Osteoblast (primary cell): Measurements from ENCODE around the gene FBXO31. TPM values are rescaled to one million over a fixed set of nuclear protein-coding genes. Genes with fewer than 3 reads are reported as not detected.

Source experiments
- DNase-seq: peaks from one replicate; pipeline ENCODE4 v3.0.0; 2011; ENCODE audit warnings: low spot score, mixed read lengths; ENCODE audit not compliant: insufficient read length; ENCODE audit errors: missing footprints
- H2AFZ ChIP-seq: 2 replicates; pipeline ENCODE4 v1.6.0; 2011; ENCODE audit warnings: mild to moderate bottlenecking, low read length
- H3K27ac ChIP-seq: 2 replicates; pipeline ENCODE4 v1.5.1; 2011; ENCODE audit warnings: mild to moderate bottlenecking, low read depth, low read length, moderate library complexity
- H3K27me3 ChIP-seq: 2 replicates; pipeline ENCODE4 v1.6.0; 2012; ENCODE audit warnings: mild to moderate bottlenecking, control low read depth, inconsistent platforms, low read length, moderate library complexity; ENCODE audit not compliant: insufficient read depth
- H3K36me3 ChIP-seq: 2 replicates; pipeline ENCODE4 v1.5.1; 2011; ENCODE audit warnings: mild to moderate bottlenecking, low read length, control low read depth, moderate library complexity; ENCODE audit not compliant: insufficient read depth
- H3K4me1 ChIP-seq: 2 replicates; pipeline ENCODE4 v1.5.1; 2011; ENCODE audit warnings: mild to moderate bottlenecking, low read length, control low read depth, moderate library complexity; ENCODE audit not compliant: insufficient read depth
- H3K4me2 ChIP-seq: 2 replicates; pipeline ENCODE4 v1.6.0; 2011; ENCODE audit warnings: mild to moderate bottlenecking, low read length; ENCODE audit not compliant: insufficient read depth
- H3K4me3 ChIP-seq: fragments of 200-600 bp; sonication (generic); 3 replicates; pipeline ENCODE4 v1.5.1; 2012; ENCODE audit warnings: mild to moderate bottlenecking, low read length, inconsistent platforms; ENCODE audit not compliant: insufficient read depth
- H3K79me2 ChIP-seq: 2 replicates; pipeline ENCODE4 v1.6.0; 2012; ENCODE audit warnings: mild to moderate bottlenecking, low read length, control low read depth, inconsistent platforms; ENCODE audit not compliant: insufficient read depth
- H3K9me3 ChIP-seq: 2 replicates; pipeline ENCODE4 v1.5.1; 2011; ENCODE audit warnings: low read depth, low read length, control low read depth
- H4K20me1 ChIP-seq: 2 replicates; pipeline ENCODE4 v1.6.0; 2012; ENCODE audit warnings: mild to moderate bottlenecking, low read length, control low read depth; ENCODE audit not compliant: insufficient read depth
- CTCF ChIP-seq: IDR thresholded peaks from 2 replicates; pipeline ENCODE4 v1.5.1; 2011; ENCODE audit warnings: mild to moderate bottlenecking, low read depth, low read length, moderate library complexity; ENCODE audit errors: extremely low read depth
- total RNA-seq: library from RNA; depleted of rRNA; stranded (reverse); fragments of >200 nt; gene quantifications from 2 replicates; pipeline ENCODE4 v1.2.3, GENCODE V29; 2012

Gene FBXO31
- total RNA-seq, 1 donor: 33.3 TPM

GRCh38 chr16:87320510-87321227, 62.9 kb downstream of the FBXO31 start:
- Histone ChIP-seq H3K9me3 (no peaks in the 10 kb centered on the region), H3K36me3 (no peaks in the 10 kb centered on the region), H2AFZ (no peak overlapping the region), H3K27me3 (no peaks in the 10 kb centered on the region), H3K4me2 (no peak overlapping the region), H3K79me2 (peaks cover 18% of the 10 kb centered on the region), H4K20me1 (peaks cover 6% of the 10 kb centered on the region), H3K4me3 (no peak overlapping the region), H3K27ac (no peak overlapping the region), H3K4me1 (peaks cover 9% of the 10 kb centered on the region)
- TF ChIP-seq CTCF: no peak
- peak; percentile 65 for DNase-seq

- H3K27me3 ChIP-seq: no peaks in the 10 kb centered on the region
- no peak overlapping the region for H3K27ac ChIP-seq
- no peak overlapping the region for H3K4me2 ChIP-seq
- no peaks in the 10 kb centered on the region for H3K9me3 ChIP-seq
- H3K4me1 ChIP-seq: peaks cover 9% of the 10 kb centered on the region
- DNase-seq: peak; percentile 46
- no peak for TF ChIP-seq CTCF
- no peak overlapping the region for H2AFZ ChIP-seq
- no peak overlapping the region for H3K4me3 ChIP-seq
- peaks cover 4% of the 10 kb centered on the region for H4K20me1 ChIP-seq
- H3K36me3 ChIP-seq: no peaks in the 10 kb centered on the region
- peaks cover 18% of the 10 kb centered on the region for H3K79me2 ChIP-seq
Observed at GRCh38 chr16:87319997-87320491, 63.5 kb downstream of the FBXO31 start.

GRCh38 chr16:87319011-87319410, 64.6 kb downstream of the FBXO31 start:
- Histone ChIP-seq H4K20me1 (no peaks in the 10 kb centered on the region), H3K79me2 (peaks cover 18% of the 10 kb centered on the region), H2AFZ (no peak overlapping the region), H3K36me3 (no peaks in the 10 kb centered on the region), H3K4me3 (no peak overlapping the region), H3K4me1 (peaks cover 9% of the 10 kb centered on the region), H3K27ac (peak overlapping the region; percentile 96), H3K9me3 (no peaks in the 10 kb centered on the region), H3K4me2 (no peak overlapping the region), H3K27me3 (no peaks in the 10 kb centered on the region)
- DNase-seq: peak; percentile 9
- TF ChIP-seq CTCF: no peak

- peak overlapping the region; percentile 92 for H2AFZ ChIP-seq
- no peaks in the 10 kb centered on the region for H3K36me3 ChIP-seq
- peak overlapping the region; percentile 93 for H3K4me2 ChIP-seq
- DNase-seq: peak; percentile 96
- H3K27ac ChIP-seq: peak overlapping the region; percentile 96
- H3K4me1 ChIP-seq: peaks cover 9% of the 10 kb centered on the region
- no peaks in the 10 kb centered on the region for H4K20me1 ChIP-seq
- no peak for TF ChIP-seq CTCF
- H3K79me2 ChIP-seq: peaks cover 18% of the 10 kb centered on the region
- peak overlapping the region; percentile 98 for H3K4me3 ChIP-seq
- H3K27me3 ChIP-seq: no peaks in the 10 kb centered on the region
- no peaks in the 10 kb centered on the region for H3K9me3 ChIP-seq
Observed at GRCh38 chr16:87317750-87318644, 65.6 kb downstream of the FBXO31 start.
